NCI-H187 (cell line): ENCODE results near the gene SH2D1A.
"Not testable (repeated sequence)": the region's sequence is repeated elsewhere in the genome, so short reads cannot be mapped to it uniquely, and the experiment has no call there.

Source experiments
- DNase-seq, 2 experiments: peaks; one replicate each; lab custom pipeline; 2025; lab: John Stamatoyannopoulos, UW

Gene SH2D1A

GRCh38 chrX:124346117-124346876, at the start of gene SH2D1A:
TSS of gene SH2D1A (plus strand) at chrX:124346563. CDS start at chrX:124346643, 80 bp downstream.
- no peak for DNase-seq

GRCh38 chrX:124299323-124299722, 47.0 kb upstream of the SH2D1A start:
- not testable (repeated sequence) for DNase-seq

- no peak for DNase-seq
Measured at GRCh38 chrX:124300405-124300804, 46.0 kb upstream of the SH2D1A start.

GRCh38 chrX:124307253-124307907, 39.0 kb upstream of the SH2D1A start:
- DNase-seq, result no peak

GRCh38 chrX:124325732-124326131, 20.6 kb upstream of the SH2D1A start:
- no peak for DNase-seq

GRCh38 chrX:124328765-124329164, 17.6 kb upstream of the SH2D1A start:
- no peak for DNase-seq

- DNase-seq, result no peak
Measured at GRCh38 chrX:124332481-124333424, 13.6 kb upstream of the SH2D1A start, which contains the start of gene TEX13D. TSS of gene TEX13D (plus strand) at chrX:124332660. CDS start at chrX:124332918, 258 bp downstream.

- DNase-seq, result no peak
Measured at GRCh38 chrX:124333862-124334261, 12.5 kb upstream of the SH2D1A start.

- DNase-seq, result not testable (repeated sequence)
Measured at GRCh38 chrX:124334555-124334954, 11.8 kb upstream of the SH2D1A start.

GRCh38 chrX:124335598-124335997, 10.8 kb upstream of the SH2D1A start:
- no peak for DNase-seq

- no peak for DNase-seq
Measured at GRCh38 chrX:124337916-124338315, 8.4 kb upstream of the SH2D1A start.

- DNase-seq, result no peak
Measured at GRCh38 chrX:124338733-124339514, 7.4 kb upstream of the SH2D1A start.

- DNase-seq, result no peak
Measured at GRCh38 chrX:124341396-124342132, 4.8 kb upstream of the SH2D1A start.

GRCh38 chrX:124342174-124342867, 4.0 kb upstream of the SH2D1A start:
- no peak for DNase-seq

GRCh38 chrX:124343016-124343415, 3.3 kb upstream of the SH2D1A start:
- no peak for DNase-seq

- DNase-seq, result no peak
Measured at GRCh38 chrX:124344246-124344645, 2.1 kb upstream of the SH2D1A start.

GRCh38 chrX:124346877-124347241, 496 bp downstream of the SH2D1A start:
- DNase-seq, result no peak

- DNase-seq, result no peak
Measured at GRCh38 chrX:124347242-124347641, 879 bp downstream of the SH2D1A start.

- DNase-seq, result no peak
Measured at GRCh38 chrX:124348182-124348581, 1.8 kb downstream of the SH2D1A start.

- no peak for DNase-seq
Measured at GRCh38 chrX:124348885-124349453, 2.6 kb downstream of the SH2D1A start.
